Measurements from ENCODE around the gene RRN3. TPM values are rescaled to one million over a fixed set of nuclear protein-coding genes. Genes with fewer than 3 reads are reported as not detected.
"Not testable (repeated sequence)": the region's sequence is repeated elsewhere in the genome, so short reads cannot be mapped to it uniquely, and the experiment has no call there.

The RRN3 gene
- total and polyA plus RNA-seq, 3 donors from 2014 or later, result 31.0 to 50.1 (median 44.3) TPM

- peaks cover 11% of the 10 kb centered on the region for H3K4me1 ChIP-seq
- H3K4me3 ChIP-seq; intact Hi-C loops (cut with DNase I; ENCODE audit: low total_unique reads); H3K9me3 ChIP-seq; H3K36me3 ChIP-seq (ENCODE audit: low read depth, missing control alignments); H3K27ac ChIP-seq; H3K27me3 ChIP-seq; DNase-seq: not testable (repeated sequence)
- WGBS, 2 donors, result 86 to 89% methylated on average over 8 to 9 of the region's 9 CpGs
Measured at GRCh38 chr16:15096583-15096972, 2.5 kb upstream of the RRN3 start.

GRCh38 chr16:15093571-15093954, 509 bp downstream of the RRN3 start:
- Histone ChIP-seq H3K4me3 (peak overlapping the region; percentile 61), H3K27ac (peak overlapping the region; percentile 57 to 72), H3K4me1 (peaks cover 11% of the 10 kb centered on the region)
- DNase-seq; H3K9me3 ChIP-seq; intact Hi-C loops (cut with DNase I; ENCODE audit: low total_unique reads); H3K36me3 ChIP-seq (ENCODE audit: low read depth, missing control alignments); H3K27me3 ChIP-seq: not testable (repeated sequence)
- 6% methylated on average over 14 of the region's 14 CpGs for WGBS, 2 donors

DNA sequence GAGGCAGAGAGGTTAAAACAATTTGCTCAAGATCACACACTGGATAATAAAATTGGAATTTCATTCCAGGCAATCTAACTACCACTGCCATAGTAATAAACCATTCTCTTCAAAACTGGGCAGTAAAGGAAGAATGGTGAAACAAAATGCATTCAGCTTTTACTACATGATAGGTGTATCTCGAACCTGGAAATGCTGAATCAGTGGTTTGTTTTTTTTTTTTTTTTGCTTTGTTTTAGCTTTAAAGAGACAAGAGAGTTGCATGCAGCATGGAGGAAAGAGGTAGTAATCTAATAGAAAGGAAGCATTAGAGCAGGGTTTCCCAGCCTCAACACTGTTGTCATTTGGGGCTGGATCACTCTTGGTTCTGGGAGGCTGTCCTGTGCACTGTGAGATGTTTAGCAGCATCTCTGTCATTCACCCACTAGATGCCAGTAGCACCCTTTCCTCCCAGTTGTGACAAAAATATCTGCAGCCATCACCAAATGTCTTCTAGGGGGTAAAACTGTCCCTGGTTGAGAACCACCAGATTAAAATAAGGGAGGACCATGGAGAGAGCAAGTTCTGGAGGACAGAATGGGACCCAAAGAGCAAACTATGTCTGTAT, 3.3 kb downstream of the RRN3 start:
- H3K9me3 ChIP-seq; intact Hi-C loops (cut with DNase I; ENCODE audit: low total_unique reads); DNase-seq; H3K27me3 ChIP-seq; H3K4me3 ChIP-seq; H3K27ac ChIP-seq; H3K36me3 ChIP-seq (ENCODE audit: low read depth, missing control alignments): not testable (repeated sequence)
- H3K4me1 ChIP-seq, result peaks cover 11% of the 10 kb centered on the region
- WGBS, 2 donors, result 70 to 78% methylated on average over 1 of the region's 1 CpG

DNA sequence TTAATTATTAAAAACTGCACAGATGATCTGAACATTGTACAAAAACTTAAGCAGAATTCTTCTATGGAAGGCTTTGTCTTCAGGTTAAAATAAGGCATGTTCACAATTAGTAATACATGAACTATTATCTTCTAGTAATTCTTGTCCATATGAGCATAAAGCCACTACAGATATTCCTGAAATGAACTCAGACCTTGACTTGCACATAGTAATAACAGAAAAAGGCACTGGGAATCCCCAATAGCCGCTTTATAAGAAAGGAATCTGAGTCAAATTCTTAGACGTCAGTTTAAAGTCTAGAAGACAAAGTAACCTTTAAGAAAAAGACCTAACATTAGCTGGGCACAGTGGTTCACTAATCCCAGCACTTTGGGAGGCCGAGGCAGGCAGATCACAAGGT, 11.3 kb downstream of the RRN3 start:
- H3K27me3 ChIP-seq; DNase-seq; H3K27ac ChIP-seq; H3K4me1 ChIP-seq; H3K4me3 ChIP-seq; intact Hi-C loops (cut with DNase I; ENCODE audit: low total_unique reads); H3K36me3 ChIP-seq (ENCODE audit: low read depth, missing control alignments); H3K9me3 ChIP-seq: not testable (repeated sequence)
- 80 to 85% methylated on average over 3 of the region's 3 CpGs for WGBS, 2 donors

DNA sequence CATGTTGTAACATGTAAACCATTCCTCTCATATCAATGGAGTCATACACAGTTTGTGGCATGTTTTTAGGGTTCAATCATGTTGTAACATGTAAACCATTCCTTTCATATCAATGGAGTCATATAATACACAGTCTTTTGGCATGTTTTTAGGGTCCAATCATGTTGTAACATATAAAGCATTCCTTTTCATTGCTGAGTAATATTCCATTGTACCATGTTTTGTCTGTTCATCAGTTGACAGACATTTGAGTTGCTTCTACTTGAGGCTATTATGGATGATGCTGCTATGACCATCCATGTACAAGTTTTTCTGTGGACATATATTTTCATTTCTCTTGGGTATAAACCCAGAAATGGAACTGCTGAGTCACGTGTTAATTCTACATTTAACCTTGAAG, 13.2 kb downstream of the RRN3 start:
- H3K4me1 ChIP-seq; intact Hi-C loops (cut with DNase I; ENCODE audit: low total_unique reads); H3K9me3 ChIP-seq; H3K36me3 ChIP-seq (ENCODE audit: low read depth, missing control alignments); H3K4me3 ChIP-seq; H3K27me3 ChIP-seq; H3K27ac ChIP-seq; DNase-seq: not testable (repeated sequence)
- 35 to 93% methylated on average over 1 of the region's 1 CpG for WGBS, 2 donors

DNA sequence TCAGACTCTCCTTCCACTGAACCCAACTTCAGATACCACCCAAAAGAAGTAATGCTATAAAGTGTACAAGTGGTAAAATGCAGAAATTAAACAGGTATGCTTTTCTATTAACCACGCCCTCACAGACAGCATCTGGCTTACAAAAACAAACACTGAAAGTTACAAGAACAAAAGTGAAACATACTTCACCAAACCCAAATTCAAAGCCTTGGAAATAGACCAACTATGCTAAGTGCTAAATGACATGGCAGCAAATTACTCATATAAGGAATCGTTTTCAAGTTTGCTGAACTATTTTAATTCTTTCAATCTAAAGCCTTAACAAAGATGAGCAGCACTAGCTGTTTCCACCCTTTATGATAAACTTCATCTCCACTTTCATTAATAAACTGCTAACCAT, 17.9 kb downstream of the RRN3 start:
- H3K4me1 ChIP-seq; H3K9me3 ChIP-seq; H3K27me3 ChIP-seq; H3K36me3 ChIP-seq (ENCODE audit: low read depth, missing control alignments); intact Hi-C loops (cut with DNase I; ENCODE audit: low total_unique reads); H3K4me3 ChIP-seq; DNase-seq; H3K27ac ChIP-seq: not testable (repeated sequence)
- WGBS, 2 donors, result 78 to 79% methylated on average over 2 of the region's 2 CpGs

DNA sequence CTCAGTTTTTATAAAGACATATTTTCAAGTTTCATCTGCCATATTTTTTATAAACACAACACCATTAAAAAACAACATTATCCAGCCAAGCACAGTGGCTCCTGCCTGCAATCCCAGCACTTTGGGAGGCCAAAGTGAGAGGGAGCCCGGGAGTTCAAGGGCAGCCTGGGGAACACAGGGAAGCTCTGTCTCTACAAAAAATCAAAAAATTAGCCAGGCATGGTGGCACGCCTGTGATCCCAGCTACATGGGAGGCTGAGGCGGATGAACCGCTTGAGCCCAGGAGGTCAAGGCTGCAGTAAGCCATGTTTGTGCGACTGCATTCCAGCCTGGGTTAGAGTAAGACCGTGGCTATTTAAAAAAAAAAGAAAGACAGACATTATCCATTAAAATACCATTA, 21.0 kb downstream of the RRN3 start:
- H3K4me1 ChIP-seq, result peaks cover 7% of the 10 kb centered on the region
- H3K27ac ChIP-seq, result no peak overlapping the region
- no peaks in the 10 kb centered on the region for H3K36me3 ChIP-seq (ENCODE audit: low read depth, missing control alignments)
- intact Hi-C loops (cut with DNase I; ENCODE audit: low total_unique reads), result no loop called here
- no peaks in the 10 kb centered on the region for H3K27me3 ChIP-seq
- WGBS, 2 donors, result 40 to 65% methylated on average over 6 of the region's 6 CpGs
- no peak for TF ChIP-seq POLR2A (IDR thresholded peaks at IDR 0.05)
- TF ChIP-seq CTCF (IDR thresholded peaks at IDR 0.05), result no peak
- H3K4me3 ChIP-seq, result no peak overlapping the region
- no peak for DNase-seq
- H3K9me3 ChIP-seq, result no peaks in the 10 kb centered on the region
